ENCODE measurements around the gene RUFY3.
A peak's percentile ranks its signal among the peaks of the same experiment; 100 is the strongest.

DNA sequence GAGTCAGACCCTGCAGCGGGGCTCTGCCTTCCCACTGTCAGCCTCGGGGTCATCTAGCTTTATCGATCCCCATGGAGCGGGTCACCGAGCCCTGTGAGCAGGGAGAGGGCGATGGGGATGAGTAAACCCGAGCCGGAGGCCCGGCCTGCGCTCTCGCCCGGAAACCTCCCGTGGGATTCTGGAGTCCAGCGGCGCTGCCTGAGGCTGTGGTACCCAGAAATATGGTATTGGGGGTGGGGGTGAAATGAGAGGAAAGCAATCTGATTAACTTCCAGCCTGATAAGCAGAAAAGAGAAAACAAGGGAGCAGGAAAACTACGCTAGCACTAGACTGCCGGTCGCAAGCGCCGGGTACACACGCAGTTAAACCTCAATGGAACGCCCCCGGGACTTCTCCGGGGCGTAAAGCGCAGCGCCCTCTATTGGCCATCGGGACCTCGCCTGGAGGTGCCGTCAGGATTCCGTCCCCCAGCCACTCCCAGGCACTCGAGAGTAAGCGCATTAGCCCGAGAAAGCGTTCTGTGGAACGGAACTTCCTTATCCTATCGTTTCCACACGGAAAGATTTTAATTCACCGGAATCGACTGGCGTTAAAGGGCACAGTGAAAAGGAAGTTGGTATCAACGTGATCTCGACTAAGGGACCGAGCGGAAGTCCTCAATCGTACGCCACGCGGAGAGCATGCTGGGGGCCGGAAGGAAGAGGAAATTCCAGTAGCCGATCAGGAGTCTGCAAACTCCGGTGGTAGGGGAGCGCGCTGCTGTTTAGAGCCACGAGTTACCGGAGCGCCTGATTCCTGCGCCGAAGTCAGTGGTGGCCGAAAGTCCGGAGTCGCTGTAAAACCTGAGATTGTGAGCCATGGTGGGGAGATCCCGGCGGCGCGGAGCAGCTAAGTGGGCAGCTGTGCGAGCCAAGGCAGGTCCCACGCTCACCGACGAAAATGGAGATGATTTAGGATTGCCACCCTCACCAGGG is 33.7 kb upstream of the RUFY3 start, which contains the start of gene UTP3:
- TF ChIP-seq NFE2L1 (tag; IDR thresholded peaks at IDR 0.05; ENCODE audit: borderline replicate concordance, low read depth), result no peak
- TF ChIP-seq, protein P1, sequence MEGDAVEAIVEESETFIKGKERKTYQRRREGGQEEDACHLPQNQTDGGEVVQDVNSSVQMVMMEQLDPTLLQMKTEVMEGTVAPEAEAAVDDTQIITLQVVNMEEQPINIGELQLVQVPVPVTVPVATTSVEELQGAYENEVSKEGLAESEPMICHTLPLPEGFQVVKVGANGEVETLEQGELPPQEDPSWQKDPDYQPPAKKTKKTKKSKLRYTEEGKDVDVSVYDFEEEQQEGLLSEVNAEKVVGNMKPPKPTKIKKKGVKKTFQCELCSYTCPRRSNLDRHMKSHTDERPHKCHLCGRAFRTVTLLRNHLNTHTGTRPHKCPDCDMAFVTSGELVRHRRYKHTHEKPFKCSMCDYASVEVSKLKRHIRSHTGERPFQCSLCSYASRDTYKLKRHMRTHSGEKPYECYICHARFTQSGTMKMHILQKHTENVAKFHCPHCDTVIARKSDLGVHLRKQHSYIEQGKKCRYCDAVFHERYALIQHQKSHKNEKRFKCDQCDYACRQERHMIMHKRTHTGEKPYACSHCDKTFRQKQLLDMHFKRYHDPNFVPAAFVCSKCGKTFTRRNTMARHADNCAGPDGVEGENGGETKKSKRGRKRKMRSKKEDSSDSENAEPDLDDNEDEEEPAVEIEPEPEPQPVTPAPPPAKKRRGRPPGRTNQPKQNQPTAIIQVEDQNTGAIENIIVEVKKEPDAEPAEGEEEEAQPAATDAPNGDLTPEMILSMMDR (IDR thresholded peaks at IDR 0.05 in 2 of 3, conservative IDR thresholded peaks at IDR 0.05 in 1 of 3; ENCODE audit: insufficient read depth in 2 of 3, low read depth in 1 of 3, low read length in 3 of 3), result peak; percentile 94 to 99 (median 97)
- TF ChIP-seq FOXA1 (IDR thresholded peaks at IDR 0.05; ENCODE audit: borderline replicate concordance), result no peak
- TF ChIP-seq, protein P2, sequence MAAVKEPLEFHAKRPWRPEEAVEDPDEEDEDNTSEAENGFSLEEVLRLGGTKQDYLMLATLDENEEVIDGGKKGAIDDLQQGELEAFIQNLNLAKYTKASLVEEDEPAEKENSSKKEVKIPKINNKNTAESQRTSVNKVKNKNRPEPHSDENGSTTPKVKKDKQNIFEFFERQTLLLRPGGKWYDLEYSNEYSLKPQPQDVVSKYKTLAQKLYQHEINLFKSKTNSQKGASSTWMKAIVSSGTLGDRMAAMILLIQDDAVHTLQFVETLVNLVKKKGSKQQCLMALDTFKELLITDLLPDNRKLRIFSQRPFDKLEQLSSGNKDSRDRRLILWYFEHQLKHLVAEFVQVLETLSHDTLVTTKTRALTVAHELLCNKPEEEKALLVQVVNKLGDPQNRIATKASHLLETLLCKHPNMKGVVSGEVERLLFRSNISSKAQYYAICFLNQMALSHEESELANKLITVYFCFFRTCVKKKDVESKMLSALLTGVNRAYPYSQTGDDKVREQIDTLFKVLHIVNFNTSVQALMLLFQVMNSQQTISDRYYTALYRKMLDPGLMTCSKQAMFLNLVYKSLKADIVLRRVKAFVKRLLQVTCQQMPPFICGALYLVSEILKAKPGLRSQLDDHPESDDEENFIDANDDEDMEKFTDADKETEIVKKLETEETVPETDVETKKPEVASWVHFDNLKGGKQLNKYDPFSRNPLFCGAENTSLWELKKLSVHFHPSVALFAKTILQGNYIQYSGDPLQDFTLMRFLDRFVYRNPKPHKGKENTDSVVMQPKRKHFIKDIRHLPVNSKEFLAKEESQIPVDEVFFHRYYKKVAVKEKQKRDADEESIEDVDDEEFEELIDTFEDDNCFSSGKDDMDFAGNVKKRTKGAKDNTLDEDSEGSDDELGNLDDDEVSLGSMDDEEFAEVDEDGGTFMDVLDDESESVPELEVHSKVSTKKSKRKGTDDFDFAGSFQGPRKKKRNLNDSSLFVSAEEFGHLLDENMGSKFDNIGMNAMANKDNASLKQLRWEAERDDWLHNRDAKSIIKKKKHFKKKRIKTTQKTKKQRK (IDR thresholded peaks at IDR 0.05; ENCODE audit: borderline replicate concordance, low read depth, low read length), result no peak
- peak; percentile 95 for TF ChIP-seq MTA3 (IDR thresholded peaks at IDR 0.05; ENCODE audit: borderline replicate concordance)
- no peak for TF ChIP-seq ZNF124 (CRISPR knock-in tag; IDR thresholded peaks at IDR 0.05)
- TF ChIP-seq PHF8 (IDR thresholded peaks at IDR 0.05; ENCODE audit: borderline replicate concordance, low read length), result peak; percentile 78
- TF ChIP-seq, protein P3, sequence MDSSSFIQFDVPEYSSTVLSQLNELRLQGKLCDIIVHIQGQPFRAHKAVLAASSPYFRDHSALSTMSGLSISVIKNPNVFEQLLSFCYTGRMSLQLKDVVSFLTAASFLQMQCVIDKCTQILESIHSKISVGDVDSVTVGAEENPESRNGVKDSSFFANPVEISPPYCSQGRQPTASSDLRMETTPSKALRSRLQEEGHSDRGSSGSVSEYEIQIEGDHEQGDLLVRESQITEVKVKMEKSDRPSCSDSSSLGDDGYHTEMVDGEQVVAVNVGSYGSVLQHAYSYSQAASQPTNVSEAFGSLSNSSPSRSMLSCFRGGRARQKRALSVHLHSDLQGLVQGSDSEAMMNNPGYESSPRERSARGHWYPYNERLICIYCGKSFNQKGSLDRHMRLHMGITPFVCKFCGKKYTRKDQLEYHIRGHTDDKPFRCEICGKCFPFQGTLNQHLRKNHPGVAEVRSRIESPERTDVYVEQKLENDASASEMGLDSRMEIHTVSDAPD (CRISPR knock-in tag; IDR thresholded peaks at IDR 0.05), result no peak
- peak; percentile 46 to 62 for TF ChIP-seq NRF1 (conservative IDR thresholded peaks at IDR 0.05 in 1 of 2, IDR thresholded peaks at IDR 0.05 in 1 of 2)
- TF ChIP-seq, protein P4, sequence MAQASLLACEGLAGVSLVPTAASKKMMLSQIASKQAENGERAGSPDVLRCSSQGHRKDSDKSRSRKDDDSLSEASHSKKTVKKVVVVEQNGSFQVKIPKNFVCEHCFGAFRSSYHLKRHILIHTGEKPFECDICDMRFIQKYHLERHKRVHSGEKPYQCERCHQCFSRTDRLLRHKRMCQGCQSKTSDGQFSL (CRISPR knock-in tag; IDR thresholded peaks at IDR 0.05), result 0 out of 2 replicates have a peak, but pooled peaks have one; percentile 33
- TF ChIP-seq, protein P4 (tag; IDR thresholded peaks at IDR 0.05), result 0 out of 4 replicates have a peak, but pooled peaks of 1 of the 2 experiments have one; percentile 22
- TF ChIP-seq ZNF282 (CRISPR knock-in tag; IDR thresholded peaks at IDR 0.05), result no peak
- peak; percentile 62; the same call in 1 of the 2 replicates for TF ChIP-seq POLR2AphosphoS5 (IDR thresholded peaks at IDR 0.05; ENCODE audit: control insufficient read depth, insufficient read depth, low read depth, low read length)
- TF ChIP-seq, protein P5, sequence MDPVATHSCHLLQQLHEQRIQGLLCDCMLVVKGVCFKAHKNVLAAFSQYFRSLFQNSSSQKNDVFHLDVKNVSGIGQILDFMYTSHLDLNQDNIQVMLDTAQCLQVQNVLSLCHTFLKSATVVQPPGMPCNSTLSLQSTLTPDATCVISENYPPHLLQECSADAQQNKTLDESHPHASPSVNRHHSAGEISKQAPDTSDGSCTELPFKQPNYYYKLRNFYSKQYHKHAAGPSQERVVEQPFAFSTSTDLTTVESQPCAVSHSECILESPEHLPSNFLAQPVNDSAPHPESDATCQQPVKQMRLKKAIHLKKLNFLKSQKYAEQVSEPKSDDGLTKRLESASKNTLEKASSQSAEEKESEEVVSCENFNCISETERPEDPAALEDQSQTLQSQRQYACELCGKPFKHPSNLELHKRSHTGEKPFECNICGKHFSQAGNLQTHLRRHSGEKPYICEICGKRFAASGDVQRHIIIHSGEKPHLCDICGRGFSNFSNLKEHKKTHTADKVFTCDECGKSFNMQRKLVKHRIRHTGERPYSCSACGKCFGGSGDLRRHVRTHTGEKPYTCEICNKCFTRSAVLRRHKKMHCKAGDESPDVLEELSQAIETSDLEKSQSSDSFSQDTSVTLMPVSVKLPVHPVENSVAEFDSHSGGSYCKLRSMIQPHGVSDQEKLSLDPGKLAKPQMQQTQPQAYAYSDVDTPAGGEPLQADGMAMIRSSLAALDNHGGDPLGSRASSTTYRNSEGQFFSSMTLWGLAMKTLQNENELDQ (CRISPR knock-in tag; IDR thresholded peaks at IDR 0.05; ENCODE audit: borderline replicate concordance), result no peak
- TF ChIP-seq MEF2A (IDR thresholded peaks at IDR 0.05; ENCODE audit: control insufficient read depth, low read depth, low read length), result no peak

All from K562 (cell line).